Germinal center (tissue), 1 donor: ENCODE measurements around the gene DPM3.
"Not testable (repeated sequence)": the region's sequence is repeated elsewhere in the genome, so short reads cannot be mapped to it uniquely, and the experiment has no call there.

Experiments
- DNase-seq: peaks from one replicate; pipeline ENCODE4 v3.0.0; 2012; ENCODE audit warnings: mixed read lengths, low spot score

DPM3 gene, protein sequence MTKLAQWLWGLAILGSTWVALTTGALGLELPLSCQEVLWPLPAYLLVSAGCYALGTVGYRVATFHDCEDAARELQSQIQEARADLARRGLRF

DNA sequence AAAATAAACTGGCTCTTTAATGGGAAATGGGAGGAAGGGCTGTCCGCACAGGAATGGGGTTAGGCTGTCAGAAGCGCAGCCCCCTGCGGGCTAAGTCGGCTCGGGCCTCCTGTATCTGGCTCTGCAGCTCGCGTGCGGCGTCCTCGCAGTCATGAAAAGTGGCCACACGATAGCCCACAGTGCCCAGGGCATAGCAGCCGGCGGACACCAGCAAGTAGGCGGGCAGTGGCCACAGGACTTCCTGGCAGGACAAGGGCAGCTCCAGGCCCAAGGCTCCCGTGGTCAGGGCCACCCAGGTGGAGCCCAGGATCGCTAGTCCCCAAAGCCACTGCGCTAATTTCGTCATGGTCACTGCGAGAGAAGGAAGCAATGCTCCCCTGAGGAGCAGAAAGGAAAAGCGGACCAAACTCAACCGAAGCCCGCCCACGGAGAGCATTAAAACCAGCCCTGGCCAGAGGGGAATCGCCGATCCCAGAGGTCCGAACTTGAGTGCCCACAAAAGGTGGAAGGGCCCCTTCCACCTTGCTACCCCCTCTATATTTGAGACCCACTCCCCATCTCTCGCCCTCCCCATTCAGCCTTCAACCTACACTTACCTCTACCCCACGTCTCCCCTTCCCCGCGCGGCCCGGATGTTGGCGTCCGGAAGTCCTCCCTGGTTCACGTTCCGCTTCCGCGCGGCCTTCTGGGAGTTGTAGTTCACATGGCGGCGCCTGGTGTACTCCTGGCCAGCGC is at the start of gene DPM3:
Gene DPM3, minus strand, starts transcription at position 637 of the 735 bp plus-strand sequence. Its CDS starts 291 bp downstream, at position 346.
- peak; percentile 84 for DNase-seq

DNA sequence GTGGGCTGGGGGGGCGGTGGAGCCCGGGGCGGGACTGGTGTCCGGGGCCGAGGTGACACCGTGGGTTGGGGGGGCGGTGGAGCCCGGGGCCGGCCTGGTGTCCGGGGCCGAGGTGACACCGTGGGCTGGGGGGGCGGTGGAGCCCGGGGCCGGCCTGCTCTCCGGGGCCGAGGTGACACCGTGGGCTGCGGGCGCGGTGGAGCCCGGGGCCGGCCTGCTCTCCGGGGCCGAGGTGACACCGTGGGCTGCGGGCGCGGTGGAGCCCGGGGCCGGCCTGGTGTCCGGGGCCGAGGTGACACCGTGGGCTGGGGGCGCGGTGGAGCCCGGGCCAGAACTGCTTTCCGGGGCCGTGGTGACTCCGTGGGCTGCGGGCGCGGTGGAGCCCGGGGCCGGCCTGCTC is 49.6 kb upstream of the DPM3 start:
- DNase-seq = not testable (repeated sequence)

DNA sequence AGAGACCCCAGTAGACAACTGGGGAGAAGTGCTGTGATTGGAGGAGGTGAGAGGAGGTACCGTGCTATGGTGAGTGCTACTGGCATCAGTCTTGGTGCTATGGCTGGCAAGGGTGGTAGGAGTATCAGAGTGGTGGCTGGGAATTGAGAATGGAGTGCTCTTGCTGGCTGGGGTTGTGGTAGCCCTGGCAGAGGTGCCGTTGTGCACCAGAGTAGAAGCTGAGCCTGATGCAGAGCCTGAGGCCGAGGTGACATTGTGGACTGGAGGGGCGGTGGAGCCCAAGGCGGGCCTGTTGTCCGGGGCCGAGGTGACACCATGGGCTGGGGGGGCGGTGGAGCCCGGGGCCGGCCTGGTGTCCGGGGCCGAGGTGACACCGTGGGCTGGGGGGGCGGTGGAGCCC is 47.9 kb upstream of the DPM3 start:
- DNase-seq = no peak

DNA sequence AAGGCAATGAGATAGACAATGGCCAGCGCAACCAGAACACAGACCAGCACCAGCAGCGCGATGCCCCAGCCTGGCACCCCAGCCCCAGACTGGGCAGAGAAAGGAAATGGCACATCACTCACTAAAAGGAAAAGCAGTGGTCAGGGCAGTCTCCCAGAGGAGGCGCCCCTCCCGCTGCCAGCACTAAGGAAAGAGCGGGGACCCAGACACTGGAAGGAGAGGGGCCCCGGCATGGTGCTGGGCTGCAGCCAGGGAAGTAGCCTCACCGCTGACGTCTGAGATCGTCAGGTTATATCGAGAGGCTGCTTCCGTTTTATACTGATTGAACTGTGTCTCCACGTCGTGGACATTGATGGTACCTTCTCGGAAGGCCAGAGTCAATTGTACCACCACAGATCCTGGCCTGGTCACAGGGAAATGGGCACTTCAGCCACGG is 47.1 kb upstream of the DPM3 start:
- DNase-seq = no peak

DNA sequence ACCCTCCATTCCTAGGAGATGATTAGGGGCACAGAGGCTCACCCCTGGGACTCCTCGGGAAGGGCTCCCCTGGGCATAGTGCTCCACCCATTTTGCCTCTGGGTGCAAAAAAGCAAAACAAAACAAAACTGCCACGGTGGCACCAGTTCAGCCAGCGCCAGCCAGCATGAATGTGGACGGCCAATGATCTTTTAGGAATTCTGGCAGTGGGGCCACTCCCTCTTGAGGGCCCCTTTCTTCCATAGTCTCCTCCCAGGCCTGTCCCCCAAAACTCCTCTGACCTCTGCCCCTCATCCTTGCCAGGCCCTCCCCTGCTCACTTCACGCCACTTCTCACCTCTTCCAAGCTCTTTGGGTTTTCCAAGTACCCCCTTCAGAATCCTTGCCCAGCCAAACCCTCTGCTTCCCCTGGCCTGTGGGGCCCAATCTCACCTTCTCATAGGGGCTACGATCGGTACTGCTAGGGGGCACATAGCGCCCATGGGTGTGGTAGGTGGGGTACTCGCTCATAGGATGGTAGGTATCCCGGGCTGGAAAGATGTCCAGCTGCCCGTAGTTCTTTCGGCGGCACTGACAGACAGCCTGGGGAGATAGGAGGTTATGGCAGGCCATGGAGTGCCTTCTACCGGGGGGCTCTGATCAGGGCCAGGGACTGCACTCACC is 46.6 kb upstream of the DPM3 start:
- no peak for DNase-seq

DNA sequence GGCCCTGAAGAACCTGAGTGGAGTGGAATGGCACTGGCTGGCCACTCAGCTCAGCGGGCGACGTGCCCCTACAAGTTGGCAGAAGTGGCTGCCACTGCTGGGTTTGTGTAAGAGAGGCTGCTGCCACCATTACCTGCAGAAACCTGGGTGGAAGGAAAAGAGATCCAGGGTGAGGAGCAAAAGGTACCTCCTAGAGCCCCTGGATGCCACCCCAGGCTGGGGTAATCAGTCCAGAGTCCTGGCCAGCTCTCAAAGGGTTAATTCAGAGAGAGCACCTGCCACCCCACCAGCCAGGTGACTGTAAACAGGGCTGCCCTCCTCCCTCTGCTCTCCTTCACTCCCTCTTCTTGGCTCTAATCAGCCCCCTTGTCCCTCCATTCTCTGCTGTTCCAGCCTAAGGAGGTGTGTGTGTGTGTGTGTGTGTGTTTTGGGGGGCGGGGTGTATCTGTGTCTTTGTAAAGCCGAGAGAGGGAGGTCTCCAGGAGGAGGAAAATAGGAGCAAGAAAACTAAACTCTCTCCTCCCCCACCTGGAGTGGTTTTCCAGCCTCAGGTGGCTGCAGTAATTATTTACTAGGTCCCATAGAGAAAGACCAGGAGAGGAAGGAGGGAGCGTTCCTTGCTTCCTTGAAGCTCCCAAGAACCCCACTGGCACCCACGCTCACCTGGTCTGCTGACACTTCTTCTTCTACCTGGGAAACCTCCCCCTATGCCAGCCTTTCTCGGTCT is 45.9 kb upstream of the DPM3 start:
- DNase-seq = no peak

DNA sequence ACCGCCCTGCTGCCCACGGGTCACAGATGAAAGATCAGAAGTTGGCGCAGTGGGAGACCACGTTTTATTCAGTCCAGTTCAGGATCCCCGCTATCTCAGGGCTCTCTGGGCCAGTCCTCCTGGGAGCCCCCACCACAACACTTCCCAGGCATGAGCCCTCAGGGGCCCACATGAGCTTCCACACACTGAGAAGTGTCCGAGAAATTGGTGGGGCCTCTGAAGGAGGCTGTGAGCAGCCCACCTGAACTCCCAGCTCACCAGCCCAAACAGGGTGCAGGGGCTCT is 45.4 kb upstream of the DPM3 start:
- no peak for DNase-seq

DNA sequence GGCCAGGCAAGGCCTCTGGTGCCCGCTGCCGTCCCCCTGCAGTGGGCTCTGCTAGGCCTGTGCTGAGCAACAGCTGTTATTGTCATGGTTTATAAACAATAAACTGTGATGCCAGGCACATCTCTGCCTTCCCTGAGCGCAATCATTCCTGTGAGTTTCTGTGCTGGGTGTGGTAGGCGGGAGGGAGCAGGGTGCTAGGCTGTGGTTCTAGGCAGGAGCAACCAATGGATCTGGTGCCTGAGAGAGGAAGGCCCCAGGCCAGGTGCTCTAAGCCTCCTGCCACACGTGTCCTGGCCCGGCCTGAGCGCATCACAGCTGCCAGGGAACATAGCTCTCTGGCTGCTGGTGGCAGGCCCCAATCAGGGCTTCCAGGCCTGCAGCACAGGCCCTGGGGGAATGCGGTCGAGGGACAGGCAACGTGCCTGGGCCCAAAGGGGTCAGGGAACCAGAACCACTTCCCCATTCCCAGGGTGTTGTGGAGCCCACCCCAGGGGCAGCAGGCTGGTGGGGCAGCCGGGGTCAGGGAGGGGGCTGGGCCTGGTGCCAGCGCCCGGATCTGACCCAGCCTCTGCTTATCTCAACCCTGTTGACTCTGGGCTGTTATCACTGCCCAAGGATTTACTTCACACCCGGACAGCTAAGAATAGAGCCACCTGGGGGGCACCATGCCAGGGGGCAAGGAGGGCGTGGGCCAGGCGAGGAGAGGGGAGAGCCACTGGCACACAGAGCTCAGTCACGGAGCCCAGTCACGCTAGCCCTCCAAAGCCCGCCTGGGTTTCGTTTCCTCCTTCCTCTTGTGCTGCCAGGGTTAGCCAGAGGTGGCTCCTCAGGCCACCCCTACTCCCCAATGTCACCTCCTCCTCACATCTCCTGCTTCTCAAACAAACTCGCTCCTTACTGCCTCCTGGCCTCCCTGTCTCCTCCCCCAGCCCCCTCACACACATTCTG is 44.8 kb upstream of the DPM3 start:
- peak; percentile 84 for DNase-seq

DNA sequence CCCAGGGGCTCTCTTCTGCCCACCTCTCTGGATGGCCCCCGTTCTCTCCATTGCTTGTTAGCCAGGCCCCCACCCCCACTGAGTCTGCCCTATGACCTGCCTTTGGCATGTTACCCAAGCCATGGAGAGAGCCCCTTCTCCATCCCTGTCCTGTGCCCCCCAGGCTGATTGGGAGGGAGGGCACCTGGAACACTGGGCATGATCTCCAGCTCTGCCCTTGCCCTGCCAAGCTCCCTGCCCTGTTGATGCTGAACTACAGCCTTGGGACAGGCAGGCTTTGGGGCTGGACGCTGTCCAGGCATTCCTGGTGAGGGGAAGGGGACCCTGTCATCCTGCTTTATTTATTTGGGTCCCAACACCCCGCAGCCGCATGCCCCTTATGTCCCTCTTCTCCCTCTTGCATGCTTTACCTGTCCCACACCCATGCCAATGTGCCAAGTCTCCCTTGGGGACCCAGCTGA is 44.0 kb upstream of the DPM3 start:
- no peak for DNase-seq

DNA sequence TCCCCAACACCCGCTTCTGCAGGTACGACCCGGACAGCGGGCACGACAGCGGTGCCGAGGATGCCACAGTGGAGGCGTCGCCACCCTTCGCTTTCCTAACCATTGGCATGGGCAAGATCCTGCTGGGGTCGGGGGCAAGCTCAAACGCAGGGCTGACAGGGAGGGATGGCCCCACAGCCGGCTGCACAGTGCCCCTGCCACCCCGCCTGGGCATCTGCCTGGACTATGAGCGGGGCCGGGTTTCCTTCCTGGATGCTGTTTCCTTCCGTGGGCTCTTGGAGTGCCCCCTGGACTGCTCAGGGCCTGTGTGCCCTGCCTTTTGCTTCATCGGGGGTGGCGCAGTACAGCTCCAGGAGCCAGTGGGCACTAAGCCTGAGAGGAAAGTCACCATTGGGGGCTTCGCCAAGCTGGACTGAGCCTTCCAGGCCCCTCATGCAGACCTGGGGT is 43.5 kb upstream of the DPM3 start:
- DNase-seq = no peak

DNA sequence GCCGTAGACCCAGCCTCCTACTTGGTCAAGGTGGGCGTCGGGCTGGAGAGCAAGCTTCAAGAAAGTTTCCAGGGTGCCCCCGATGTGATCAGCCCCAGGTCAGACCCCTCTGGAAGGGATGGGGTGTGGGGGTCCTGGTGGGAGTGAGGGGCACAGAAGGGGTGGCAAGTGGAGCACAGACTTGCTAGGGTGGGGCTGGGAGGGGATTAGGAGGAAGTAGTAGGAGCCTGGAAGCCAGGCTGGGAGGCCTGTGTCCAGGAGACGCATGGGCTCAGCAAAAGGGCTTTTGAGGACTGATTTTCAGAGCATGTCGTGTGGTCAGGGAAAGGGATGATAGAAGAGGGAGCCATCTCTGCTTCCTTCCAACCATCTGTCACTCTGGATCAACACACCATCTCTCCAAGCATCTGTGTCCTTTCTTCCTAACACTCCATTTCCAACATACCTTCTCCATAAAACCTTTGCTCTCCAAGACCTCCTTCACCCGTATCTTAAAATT is 41.8 kb upstream of the DPM3 start:
- DNase-seq = no peak

DNA sequence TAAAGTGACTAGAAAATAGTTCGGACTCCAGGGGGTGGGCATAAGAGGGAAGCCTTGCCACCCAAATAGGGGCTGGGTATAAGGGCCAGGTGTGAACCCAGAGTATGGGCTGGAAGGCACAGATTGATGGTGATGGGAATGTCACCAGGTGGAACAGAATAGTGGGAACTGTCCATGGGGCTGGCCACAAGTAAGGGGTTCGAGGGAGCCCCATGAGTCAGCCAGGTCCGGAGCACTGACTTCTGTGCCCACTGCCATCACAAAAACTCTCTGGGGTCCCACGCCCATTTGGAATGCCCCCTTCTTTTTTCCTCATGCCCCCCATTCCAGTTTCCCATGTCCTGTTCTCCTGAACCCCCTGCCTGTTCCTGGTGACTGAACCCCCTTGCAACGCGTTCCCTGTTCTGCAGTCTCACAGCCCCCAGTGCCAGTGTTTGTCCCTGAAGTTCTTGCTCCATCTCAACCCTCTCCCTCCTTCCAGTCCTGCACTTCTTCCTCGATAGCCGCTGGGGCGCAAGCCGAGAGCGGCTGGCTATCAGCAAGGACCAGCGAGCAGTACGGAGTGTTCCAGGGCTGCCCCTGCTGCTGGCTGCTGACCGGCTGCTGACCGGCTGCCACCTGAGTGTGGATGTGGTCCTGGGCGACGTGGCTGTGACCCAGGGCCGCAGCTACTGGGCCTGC is 41.2 kb upstream of the DPM3 start:
- no peak for DNase-seq

DNA sequence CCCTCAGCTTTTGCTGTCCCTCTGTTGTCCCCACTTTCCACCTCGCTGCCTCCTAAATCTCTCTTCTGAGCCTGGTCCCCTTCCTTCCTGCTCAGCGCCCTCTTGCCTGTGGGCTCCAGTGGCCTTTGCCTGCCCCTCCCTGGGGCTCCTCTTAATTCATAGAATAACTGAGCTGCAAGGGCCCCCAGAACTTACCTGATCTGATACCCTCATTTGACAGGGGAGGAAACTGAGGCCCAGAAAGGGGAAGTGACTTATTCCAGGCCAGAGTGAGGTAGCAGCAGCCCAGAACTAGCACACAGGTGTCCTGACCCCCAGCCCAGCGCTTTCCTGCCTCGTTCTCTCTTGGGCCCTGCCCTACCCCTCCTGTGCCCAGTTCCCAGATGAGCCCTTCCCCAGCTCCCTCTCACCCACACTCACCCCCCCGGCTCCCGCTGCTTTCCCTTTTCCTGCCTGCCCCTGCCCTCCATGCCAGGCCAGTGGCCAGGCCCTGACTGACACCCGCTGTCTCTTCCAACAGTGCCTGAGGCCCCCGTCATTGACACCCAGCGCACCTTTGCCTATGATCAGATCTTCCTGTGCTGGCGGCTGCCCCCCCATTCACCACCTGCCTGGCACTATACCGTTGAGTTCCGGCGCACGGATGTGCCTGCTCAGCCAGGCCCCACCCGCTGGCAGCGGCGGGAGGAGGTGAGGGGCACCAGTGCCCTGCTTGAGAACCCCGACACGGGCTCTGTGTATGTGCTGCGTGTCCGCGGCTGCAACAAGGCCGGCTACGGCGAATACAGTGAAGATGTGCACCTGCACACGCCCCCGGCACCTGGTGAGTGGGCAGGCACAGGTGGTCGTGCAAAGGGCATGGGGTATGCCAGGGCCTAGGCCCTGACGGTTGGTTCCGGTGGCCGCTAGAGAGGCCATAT is 39.0 kb upstream of the DPM3 start:
- DNase-seq = no peak

DNA sequence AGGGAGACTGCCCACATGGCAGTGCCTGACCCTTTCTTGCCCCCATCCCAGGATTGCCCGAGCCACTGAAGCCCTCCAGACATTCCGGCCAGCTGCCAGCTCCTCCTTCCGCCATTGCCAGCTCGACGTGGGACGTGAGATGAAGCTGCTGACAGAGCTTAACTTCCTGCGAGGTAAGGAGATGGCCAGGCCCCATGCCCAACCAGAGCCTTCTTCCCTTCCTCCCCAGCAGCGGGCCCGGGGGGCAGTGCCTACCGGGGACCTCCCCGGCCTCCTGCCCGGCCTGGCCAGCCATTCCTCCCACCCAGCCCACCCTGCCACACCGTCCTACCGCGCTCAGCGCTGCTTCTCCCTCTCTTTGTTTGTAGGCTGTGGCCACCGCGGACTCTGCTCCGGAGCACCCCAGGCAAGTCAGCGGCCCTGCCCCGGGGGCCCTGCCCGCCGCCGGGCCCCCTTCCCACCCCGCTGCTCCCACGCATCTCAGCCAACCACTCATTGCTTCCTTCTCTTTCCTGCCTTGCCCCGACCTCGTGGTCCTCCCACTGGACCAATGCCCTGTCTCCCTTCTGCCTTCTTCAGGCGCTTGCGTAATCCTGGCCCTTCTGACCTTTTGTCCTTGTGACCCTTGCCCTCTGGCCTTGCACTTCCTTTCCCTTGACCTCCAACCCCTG is 38.2 kb upstream of the DPM3 start:
- DNase-seq = no peak

DNA sequence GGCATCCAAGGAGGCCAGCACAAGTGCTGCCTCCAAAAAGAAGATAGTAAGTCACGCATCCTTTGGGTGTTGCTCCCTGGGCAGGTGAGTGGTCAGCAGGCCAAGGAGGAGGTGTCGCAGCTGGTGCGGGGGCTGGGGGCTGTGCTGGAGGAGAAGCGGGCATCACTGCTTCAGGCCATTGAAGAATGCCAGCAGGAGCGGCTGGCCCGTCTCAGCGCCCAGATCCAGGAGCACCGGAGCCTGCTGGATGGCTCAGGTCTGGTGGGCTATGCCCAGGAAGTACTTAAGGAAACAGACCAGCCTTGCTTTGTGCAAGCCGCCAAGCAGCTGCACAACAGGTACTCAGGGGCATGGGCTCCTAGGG is 37.6 kb upstream of the DPM3 start:
- DNase-seq = no peak

DNA sequence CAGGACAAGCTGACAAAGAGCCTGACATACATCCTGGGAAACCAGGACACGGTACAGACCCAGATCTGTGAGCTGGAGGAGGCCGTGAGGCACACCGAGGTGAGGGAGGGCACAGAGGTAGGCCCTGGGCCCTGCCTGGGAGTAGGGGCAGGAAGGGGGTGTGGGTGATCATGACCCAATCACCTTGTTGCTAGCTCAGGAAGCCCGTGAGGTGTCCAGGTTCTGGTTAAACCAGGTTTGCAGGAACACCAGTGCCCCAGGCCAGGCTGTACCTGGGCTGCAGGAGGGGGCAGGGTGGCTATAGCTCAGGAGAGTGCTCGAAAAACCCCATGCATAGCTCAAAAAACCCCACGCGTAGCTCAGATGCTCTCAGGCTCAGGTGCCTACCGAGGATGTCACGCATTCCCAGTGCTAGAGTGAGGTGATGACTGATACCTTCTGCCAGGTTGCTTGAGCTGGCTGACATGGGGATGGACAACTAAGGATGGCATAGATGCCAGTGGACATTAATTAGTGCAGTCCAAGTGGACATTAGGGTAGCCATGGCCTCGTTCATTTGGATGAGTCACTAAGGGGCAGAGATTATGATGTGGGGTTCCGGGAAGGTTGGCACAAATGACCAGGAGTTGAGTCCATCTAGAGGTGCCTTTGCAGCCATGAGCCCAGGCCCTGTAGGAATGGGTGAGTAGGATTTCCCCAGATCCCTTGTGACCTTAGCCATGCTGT is 37.0 kb upstream of the DPM3 start:
- DNase-seq = no peak

DNA sequence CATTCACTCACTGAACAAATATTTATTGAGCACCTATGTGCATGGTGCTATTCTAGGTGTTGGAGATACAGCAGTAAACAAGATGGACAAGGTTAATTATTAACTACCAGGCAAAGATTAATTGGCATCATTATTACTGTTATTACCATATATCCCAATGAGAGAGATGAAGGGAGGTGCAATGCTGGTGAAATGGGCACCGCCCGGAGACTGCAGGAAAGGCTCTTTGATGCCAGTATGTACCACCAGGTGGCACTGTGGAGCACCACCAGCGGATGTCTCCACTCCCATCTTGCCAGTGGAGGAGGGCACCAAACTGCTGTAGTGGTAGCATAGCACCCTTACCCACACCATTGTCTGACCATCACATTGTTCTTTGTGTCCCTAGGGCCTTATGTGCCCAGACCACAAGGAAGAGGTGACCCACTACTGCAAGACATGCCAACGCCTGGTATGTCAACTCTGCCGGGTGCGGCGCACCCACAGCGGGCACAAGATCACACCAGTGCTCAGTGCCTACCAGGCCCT is 36.3 kb upstream of the DPM3 start:
- DNase-seq = peak; percentile 90

DNA sequence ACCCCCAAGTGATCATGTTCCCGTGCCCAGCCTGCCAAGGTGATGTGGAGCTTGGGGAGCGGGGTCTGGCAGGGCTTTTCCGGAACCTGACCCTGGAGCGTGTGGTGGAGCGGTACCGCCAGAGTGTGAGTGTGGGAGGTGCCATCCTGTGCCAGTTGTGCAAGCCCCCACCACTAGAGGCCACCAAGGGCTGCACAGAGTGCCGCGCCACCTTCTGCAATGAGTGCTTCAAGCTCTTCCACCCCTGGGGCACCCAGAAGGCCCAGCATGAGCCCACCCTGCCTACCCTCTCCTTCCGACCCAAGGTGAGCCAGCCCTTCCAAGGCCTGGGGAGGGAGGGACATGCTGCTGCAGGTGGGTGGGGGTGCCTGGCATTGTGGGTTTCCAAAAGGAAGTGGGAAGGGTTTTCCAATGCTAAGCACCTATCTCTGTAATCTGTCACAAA is 35.6 kb upstream of the DPM3 start:
- DNase-seq = no peak
